Measurements from ENCODE around the gene DAGLA. TPM values are rescaled to one million over a fixed set of nuclear protein-coding genes. Genes with fewer than 3 reads are reported as not detected.

DAGLA gene
- total RNA-seq, 1 donor = 3.6 TPM

GRCh38 chr11:61712846-61713245 is 32.7 kb downstream of the DAGLA start:
- Histone ChIP-seq H3K9me3 (ENCODE audit: low read depth, low read length) (no peaks in the 10 kb centered on the region), H3K4me2 (ENCODE audit: insufficient read depth, low read length) (no peak overlapping the region), H4K20me1 (ENCODE audit: insufficient read depth, low read length) (peaks cover 12% of the 10 kb centered on the region), H2AFZ (ENCODE audit: low read length) (no peak overlapping the region), H3K79me2 (ENCODE audit: insufficient read depth, low read length) (peaks cover 14% of the 10 kb centered on the region), H3K27ac (ENCODE audit: low read depth, low read length) (no peak overlapping the region), H3K4me3 (ENCODE audit: insufficient read depth, low read length) (no peak overlapping the region), H3K27me3 (ENCODE audit: insufficient read depth, low read length) (no peaks in the 10 kb centered on the region), H3K36me3 (ENCODE audit: insufficient read depth, low read length) (no peaks in the 10 kb centered on the region), H3K4me1 (ENCODE audit: insufficient read depth, low read length) (peaks cover 7% of the 10 kb centered on the region)
- no peak for TF ChIP-seq CTCF (IDR thresholded peaks at IDR 0.05; ENCODE audit: extremely low read depth, low read depth, low read length)
- DNase-seq (ENCODE audit: insufficient read length, low spot score, missing footprints) = no peak

GRCh38 chr11:61713464-61713863 is 33.3 kb downstream of the DAGLA start:
- no peaks in the 10 kb centered on the region for H3K9me3 ChIP-seq (ENCODE audit: low read depth, low read length)
- no peaks in the 10 kb centered on the region for H3K36me3 ChIP-seq (ENCODE audit: insufficient read depth, low read length)
- H4K20me1 ChIP-seq (ENCODE audit: insufficient read depth, low read length) = peaks cover 12% of the 10 kb centered on the region
- no peak overlapping the region for H2AFZ ChIP-seq (ENCODE audit: low read length)
- no peak for TF ChIP-seq CTCF (IDR thresholded peaks at IDR 0.05; ENCODE audit: extremely low read depth, low read depth, low read length)
- no peaks in the 10 kb centered on the region for H3K27me3 ChIP-seq (ENCODE audit: insufficient read depth, low read length)
- peaks cover 17% of the 10 kb centered on the region for H3K79me2 ChIP-seq (ENCODE audit: insufficient read depth, low read length)
- H3K4me1 ChIP-seq (ENCODE audit: insufficient read depth, low read length) = peaks cover 12% of the 10 kb centered on the region
- no peak overlapping the region for H3K4me3 ChIP-seq (ENCODE audit: insufficient read depth, low read length)
- no peak overlapping the region for H3K27ac ChIP-seq (ENCODE audit: low read depth, low read length)
- no peak overlapping the region for H3K4me2 ChIP-seq (ENCODE audit: insufficient read depth, low read length)
- DNase-seq (ENCODE audit: insufficient read length, low spot score, missing footprints) = no peak

- no peak for TF ChIP-seq CTCF (IDR thresholded peaks at IDR 0.05; ENCODE audit: extremely low read depth, low read depth, low read length)
- H3K27ac ChIP-seq (ENCODE audit: low read depth, low read length) = no peak overlapping the region
- H2AFZ ChIP-seq (ENCODE audit: low read length) = no peak overlapping the region
- no peaks in the 10 kb centered on the region for H3K9me3 ChIP-seq (ENCODE audit: low read depth, low read length)
- no peaks in the 10 kb centered on the region for H3K27me3 ChIP-seq (ENCODE audit: insufficient read depth, low read length)
- peaks cover 20% of the 10 kb centered on the region for H3K79me2 ChIP-seq (ENCODE audit: insufficient read depth, low read length)
- peaks cover 14% of the 10 kb centered on the region for H3K4me1 ChIP-seq (ENCODE audit: insufficient read depth, low read length)
- no peak overlapping the region for H3K4me3 ChIP-seq (ENCODE audit: insufficient read depth, low read length)
- no peak overlapping the region for H3K4me2 ChIP-seq (ENCODE audit: insufficient read depth, low read length)
- no peak for DNase-seq (ENCODE audit: insufficient read length, low spot score, missing footprints)
- no peaks in the 10 kb centered on the region for H3K36me3 ChIP-seq (ENCODE audit: insufficient read depth, low read length)
- peaks cover 9% of the 10 kb centered on the region for H4K20me1 ChIP-seq (ENCODE audit: insufficient read depth, low read length)
Measured at GRCh38 chr11:61713906-61714305, 33.7 kb downstream of the DAGLA start.

- peaks cover 9% of the 10 kb centered on the region for H4K20me1 ChIP-seq (ENCODE audit: insufficient read depth, low read length)
- no peaks in the 10 kb centered on the region for H3K36me3 ChIP-seq (ENCODE audit: insufficient read depth, low read length)
- no peak overlapping the region for H3K27ac ChIP-seq (ENCODE audit: low read depth, low read length)
- H3K4me3 ChIP-seq (ENCODE audit: insufficient read depth, low read length) = no peak overlapping the region
- H3K27me3 ChIP-seq (ENCODE audit: insufficient read depth, low read length) = no peaks in the 10 kb centered on the region
- no peak overlapping the region for H2AFZ ChIP-seq (ENCODE audit: low read length)
- no peak for TF ChIP-seq CTCF (IDR thresholded peaks at IDR 0.05; ENCODE audit: extremely low read depth, low read depth, low read length)
- H3K9me3 ChIP-seq (ENCODE audit: low read depth, low read length) = no peaks in the 10 kb centered on the region
- peaks cover 24% of the 10 kb centered on the region for H3K79me2 ChIP-seq (ENCODE audit: insufficient read depth, low read length)
- DNase-seq (ENCODE audit: insufficient read length, low spot score, missing footprints) = no peak
- H3K4me1 ChIP-seq (ENCODE audit: insufficient read depth, low read length) = peaks cover 18% of the 10 kb centered on the region
- H3K4me2 ChIP-seq (ENCODE audit: insufficient read depth, low read length) = no peak overlapping the region
Measured at GRCh38 chr11:61714316-61714715, 34.1 kb downstream of the DAGLA start.

Data from osteoblast (primary cell).